HepG2 (cell line): ENCODE data around the gene PHAX. TPM values are rescaled to one million over a fixed set of nuclear protein-coding genes. Genes with fewer than 3 reads are reported as not detected.

ENCODE experiments used
- ELF4 ChIP-seq: sonication (generic); formaldehyde crosslinking; IDR thresholded peaks from 2 replicates; pipeline ENCODE4 v1.5.0; 2020; ENCODE audit warnings: missing genetic modification reagents, mild to moderate bottlenecking, moderate library complexity, borderline replicate concordance
- FOSL2 ChIP-seq: sonication (generic); formaldehyde crosslinking; IDR thresholded peaks from 2 replicates; pipeline ENCODE4 v1.4.0; 2020; ENCODE audit warnings: missing genetic modification reagents
- YEATS2 ChIP-seq: sonication (generic); formaldehyde crosslinking; IDR thresholded peaks from 2 replicates; pipeline ENCODE4 v1.4.0; 2020; ENCODE audit warnings: missing genetic modification reagents, borderline replicate concordance
- YEATS4 ChIP-seq: sonication (generic); formaldehyde crosslinking; IDR thresholded peaks from 2 replicates; pipeline ENCODE4 v1.4.0; 2020; ENCODE audit warnings: missing genetic modification reagents, borderline replicate concordance
- ZC3H4 ChIP-seq: sonication (generic); formaldehyde crosslinking; IDR thresholded peaks from 2 replicates; pipeline ENCODE4 v1.4.0; 2020; ENCODE audit warnings: missing genetic modification reagents, borderline replicate concordance
- ZEB1 ChIP-seq: IDR thresholded peaks from 2 replicates; pipeline ENCODE4 v1.6.1; 2012; ENCODE audit warnings: mild to moderate bottlenecking, low read depth, inconsistent platforms; ENCODE audit not compliant: insufficient replicate concordance
- ZKSCAN8 ChIP-seq: IDR thresholded peaks from 2 replicates; pipeline ENCODE4 v1.6.1; 2016; ENCODE audit warnings: borderline replicate concordance, missing genetic modification reagents, missing compliant biosample characterization
- ZNF407 ChIP-seq: sonication (generic); formaldehyde crosslinking; IDR thresholded peaks from one replicate; pipeline ENCODE4 v1.5.1; 2020; ENCODE audit warnings: mild to moderate bottlenecking, missing genetic modification reagents; ENCODE audit errors: not compliant biosample characterization
- ZNF484 ChIP-seq: sonication (generic); formaldehyde crosslinking; IDR thresholded peaks from 2 replicates; pipeline ENCODE4 v1.5.1; 2020; ENCODE audit warnings: mild to moderate bottlenecking, low read depth, missing genetic modification reagents, borderline replicate concordance
- ZNF576 ChIP-seq: sonication (generic); formaldehyde crosslinking; IDR thresholded peaks from 2 replicates; pipeline ENCODE4 v1.4.0; 2020; ENCODE audit warnings: mild to moderate bottlenecking, missing genetic modification reagents
- ZNF615 ChIP-seq: sonication (generic); formaldehyde crosslinking; IDR thresholded peaks from 2 replicates; pipeline ENCODE4 v1.5.0; 2020; ENCODE audit warnings: mild to moderate bottlenecking, missing genetic modification reagents, borderline replicate concordance
- ZNF704 ChIP-seq: sonication (generic); formaldehyde crosslinking; IDR thresholded peaks from 2 replicates; pipeline ENCODE4 v1.8.1; 2023; ENCODE audit warnings: mild to moderate bottlenecking, inconsistent platforms, moderate library complexity, missing genetic modification reagents, borderline replicate concordance
- ZNF770 ChIP-seq: sonication (generic); formaldehyde crosslinking; IDR thresholded peaks from 2 replicates; pipeline ENCODE4 v1.5.0; 2020; ENCODE audit warnings: mild to moderate bottlenecking, missing genetic modification reagents
- ZNF777 ChIP-seq: sonication (generic); formaldehyde crosslinking; IDR thresholded peaks from 2 replicates; pipeline ENCODE4 v1.4.0; 2020; ENCODE audit warnings: missing genetic modification reagents
- ZNF788 ChIP-seq: sonication (generic); formaldehyde crosslinking; IDR thresholded peaks from 2 replicates; pipeline ENCODE4 v1.5.0; 2020; ENCODE audit warnings: mild to moderate bottlenecking, missing genetic modification reagents, borderline replicate concordance
- ZZZ3 ChIP-seq: sonication (generic); formaldehyde crosslinking; IDR thresholded peaks from 2 replicates; pipeline ENCODE4 v1.4.0; 2020; ENCODE audit warnings: missing genetic modification reagents, mild to moderate bottlenecking, borderline replicate concordance
- polyA plus RNA-seq, 8 experiments: library from polyadenylated mRNA; depleted of rRNA in 3 of 8; stranded (reverse) in 7 of 8; unstranded in 1 of 8; fragments of >200 nt; fragmentation: Illumina TruSeq in 4 of 8; extraction: Trizol in 4 of 8; gene quantifications; 2 replicates each; pipeline versions ENCODE4 v1.2.1 to v1.2.3, GENCODE V29; 2011 to 2016; ENCODE audit warnings: low read depth in 4 of 8, missing spikeins in 1 of 8, mixed read lengths in 1 of 8; ENCODE audit not compliant: insufficient read depth in 1 of 8
- total RNA-seq, 5 experiments: library from RNA; depleted of rRNA; stranded (reverse); fragments of >200 nt; fragmentation: Illumina TruSeq; extraction: Trizol; gene quantifications; 2 replicates each; pipeline ENCODE4 v1.2.3, GENCODE V29; 2016; ENCODE audit warnings: low read depth in 1 of 5

Gene PHAX
- total and polyA plus RNA-seq, 2 of the 13 experiments (the other 11 are each of a cell fraction or from before 2014, with no cell fraction given) = 20.0 to 59.7 TPM

- TF ChIP-seq ZNF770 (CRISPR knock-in tag) = no peak; the same call in 1 of the 2 replicates
- TF ChIP-seq ZNF407 = no peak
- TF ChIP-seq YEATS2 = peak; percentile 88
- TF ChIP-seq ZNF704 (CRISPR knock-in tag) = 0 out of 2 replicates have a peak, but pooled peaks have one; percentile 74
- TF ChIP-seq YEATS4 = peak; percentile 95
- TF ChIP-seq ZNF576 (CRISPR knock-in tag) = no peak
- peak; percentile 61; the same call in 1 of the 2 replicates for TF ChIP-seq ZZZ3
- no peak for TF ChIP-seq ZKSCAN8 (CRISPR knock-in tag)
- peak; percentile 73; the same call in 1 of the 2 replicates for TF ChIP-seq ZNF788 (CRISPR knock-in tag)
- no peak for TF ChIP-seq ELF4 (CRISPR knock-in tag)
- TF ChIP-seq ZC3H4 (CRISPR knock-in tag) = no peak
- no peak for TF ChIP-seq ZNF484 (CRISPR knock-in tag)
- TF ChIP-seq ZEB1 = peak; percentile 48
- TF ChIP-seq FOSL2 (CRISPR knock-in tag) = peak; percentile 62
- no peak for TF ChIP-seq ZNF615
- peak; percentile 66 for TF ChIP-seq ZNF777
Measured at GRCh38 chr5:126594748-126595485, 5.8 kb upstream of the PHAX start, which contains the start of gene ALDH7A1 (continued).
